Trophoblast cell (in vitro differentiated cells and primary cell): ENCODE data around the gene PDC.

Source experiments
- DNase-seq, 2 donors: peaks; one replicate each; pipeline ENCODE4 v3.0.0-alpha.2; 2016
- H2AFZ ChIP-seq: 2 replicates; pipeline ENCODE4 v1.6.1; 2013; ENCODE audit warnings: low read length, moderate library complexity, mild to moderate bottlenecking; ENCODE audit not compliant: insufficient read depth, poor library complexity
- H2AK5ac ChIP-seq: 2 replicates; pipeline ENCODE4 v1.6.1; 2013; ENCODE audit warnings: mild to moderate bottlenecking, low read length
- H2BK120ac ChIP-seq: 2 replicates; pipeline ENCODE4 v1.6.1; 2013; ENCODE audit warnings: low read length, mild to moderate bottlenecking, moderate library complexity; ENCODE audit not compliant: insufficient read depth, poor library complexity
- H2BK12ac ChIP-seq: 2 replicates; pipeline ENCODE4 v1.6.1; 2013; ENCODE audit warnings: mild to moderate bottlenecking, low read length, moderate library complexity
- H2BK5ac ChIP-seq: 2 replicates; pipeline ENCODE4 v1.6.1; 2013; ENCODE audit warnings: low read length, low read depth, moderate library complexity, mild to moderate bottlenecking; ENCODE audit not compliant: poor library complexity
- H3K14ac ChIP-seq: 2 replicates; pipeline ENCODE4 v1.6.1; 2013; ENCODE audit warnings: mild to moderate bottlenecking, low read length
- H3K18ac ChIP-seq: 2 replicates; pipeline ENCODE4 v1.6.1; 2013; ENCODE audit warnings: mild to moderate bottlenecking, low read length
- H3K23ac ChIP-seq: 2 replicates; pipeline ENCODE4 v1.6.1; 2013; ENCODE audit warnings: low read length
- H3K27ac ChIP-seq: 2 replicates; pipeline ENCODE4 v1.5.1; 2013; ENCODE audit warnings: low read depth, mild to moderate bottlenecking, inconsistent platforms, low read length, moderate library complexity
- H3K27me3 ChIP-seq: 2 replicates; pipeline ENCODE4 v1.6.1; 2013; ENCODE audit warnings: inconsistent platforms, mild to moderate bottlenecking, low read length, moderate library complexity; ENCODE audit not compliant: insufficient read depth
- H3K36me3 ChIP-seq, 2 experiments: 1 replicate in 1 of 2; 2 replicates in 1 of 2; pipeline ENCODE4 v1.6.1; 2013; ENCODE audit warnings: low read length in 2 of 2, mild to moderate bottlenecking in 2 of 2, moderate library complexity in 1 of 2; ENCODE audit not compliant: insufficient read depth in 2 of 2, control insufficient read depth in 1 of 2
- H3K4ac ChIP-seq: 2 replicates; pipeline ENCODE4 v1.6.1; 2013; ENCODE audit warnings: low read depth, mild to moderate bottlenecking, low read length, moderate library complexity
- H3K4me1 ChIP-seq, 2 experiments: 1 replicate in 1 of 2; 2 replicates in 1 of 2; pipeline ENCODE4 v1.6.1; 2013; ENCODE audit warnings: low read length in 2 of 2, mild to moderate bottlenecking in 2 of 2, moderate library complexity in 1 of 2; ENCODE audit not compliant: insufficient read depth in 2 of 2, control insufficient read depth in 1 of 2
- H3K4me2 ChIP-seq: 2 replicates; pipeline ENCODE4 v1.6.1; 2013; ENCODE audit warnings: inconsistent platforms, mild to moderate bottlenecking, low read length, moderate library complexity
- H3K4me3 ChIP-seq: 2 replicates; pipeline ENCODE4 v1.5.1; 2013; ENCODE audit warnings: mild to moderate bottlenecking, low read depth, low read length, inconsistent platforms
- H3K79me1 ChIP-seq: one replicate; pipeline ENCODE4 v1.6.1; 2013; ENCODE audit warnings: low read length
- H3K79me2 ChIP-seq: 2 replicates; pipeline ENCODE4 v1.6.1; 2013; ENCODE audit warnings: low read length, mild to moderate bottlenecking; ENCODE audit not compliant: control insufficient read depth, insufficient read depth, poor library complexity
- H3K9ac ChIP-seq: 2 replicates; pipeline ENCODE4 v1.6.1; 2013; ENCODE audit warnings: mild to moderate bottlenecking, low read length
- H3K9me3 ChIP-seq: 2 replicates; pipeline ENCODE4 v1.6.1; 2013; ENCODE audit warnings: low read depth, mild to moderate bottlenecking, control low read depth, inconsistent platforms, low read length; ENCODE audit not compliant: insufficient read depth
- H4K12ac ChIP-seq: 2 replicates; pipeline ENCODE4 v1.6.1; 2013; ENCODE audit warnings: low read depth, mild to moderate bottlenecking, low read length, moderate library complexity
- H4K8ac ChIP-seq: 2 replicates; pipeline ENCODE4 v1.6.1; 2013; ENCODE audit warnings: low read depth, mild to moderate bottlenecking, low read length, moderate library complexity
- H4K91ac ChIP-seq: one replicate; pipeline ENCODE4 v1.6.1; 2013; ENCODE audit warnings: low read depth, mild to moderate bottlenecking, low read length, moderate library complexity
- WGBS: extraction: QIAGEN DNeasy Blood & Tissue Kit; methylation state at CpG from one replicate; pipeline ENCODE4 v1.1.7; 2013; ENCODE audit warnings: missing lambda C conversion rate; ENCODE audit not compliant: insufficient read length, insufficient coverage; ENCODE audit errors: extremely low coverage; 5-methylcytosine and 5-hydroxymethylcytosine counted together

The PDC gene

DNA sequence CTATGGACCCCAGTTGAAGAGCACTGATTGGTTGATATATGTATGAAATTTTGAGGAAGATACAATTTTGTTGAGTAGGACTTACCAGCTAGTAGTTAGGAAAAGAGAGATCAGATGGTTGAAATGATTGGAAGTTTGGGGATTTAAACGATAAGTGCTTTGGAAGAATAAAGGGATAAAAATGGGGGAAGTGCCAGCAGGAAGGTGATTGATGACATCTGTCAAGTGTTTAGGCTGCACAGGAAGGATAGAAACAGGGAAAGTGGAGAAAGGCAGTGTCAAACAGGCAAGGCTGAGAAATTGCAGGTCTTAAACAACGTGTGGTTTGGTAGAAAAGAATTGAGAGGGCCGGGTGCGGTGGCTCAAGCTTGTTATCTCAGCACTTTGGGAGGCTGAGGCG is 22.3 kb downstream of the PDC start:
- no peak for DNase-seq
- WGBS, result 100% methylated on average over 1 of the region's 5 CpGs

DNA sequence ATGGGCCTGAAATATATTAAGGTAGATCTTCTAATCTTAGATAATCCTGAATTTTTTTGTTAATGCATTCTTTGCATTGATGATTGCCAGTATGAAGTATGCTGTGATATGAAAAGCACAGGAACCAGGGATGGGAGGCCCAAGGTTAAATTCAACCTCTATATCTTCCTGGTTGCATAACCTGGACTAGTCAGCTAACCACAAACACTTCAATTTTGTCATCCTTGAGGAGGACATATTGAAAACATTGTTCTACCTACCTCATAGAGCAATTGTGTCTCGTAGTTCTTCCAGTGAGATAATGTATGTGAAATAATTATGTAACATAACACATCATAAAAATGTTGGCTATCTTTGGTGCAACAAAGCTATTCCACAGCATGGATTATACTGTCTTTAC is 25.6 kb downstream of the PDC start:
- H3K27ac ChIP-seq, result no peak overlapping the region
- no peak overlapping the region for H3K9ac ChIP-seq
- H3K14ac ChIP-seq, result no peak overlapping the region
- no peak overlapping the region for H4K91ac ChIP-seq
- no peak overlapping the region for H3K23ac ChIP-seq
- no peak overlapping the region for H4K8ac ChIP-seq
- no peaks in the 10 kb centered on the region for H3K27me3 ChIP-seq
- no peak overlapping the region for H2BK120ac ChIP-seq
- no peak overlapping the region for H3K18ac ChIP-seq
- no peaks in the 10 kb centered on the region for H3K79me1 ChIP-seq
- no peaks in the 10 kb centered on the region for H3K9me3 ChIP-seq
- H2BK12ac ChIP-seq, result no peak overlapping the region
- no peak overlapping the region for H2AFZ ChIP-seq
- H3K4me3 ChIP-seq, result no peak overlapping the region
- no peak overlapping the region for H4K12ac ChIP-seq
- H2AK5ac ChIP-seq, result no peak overlapping the region
- H3K4me1 ChIP-seq, result no peaks in the 10 kb centered on the region
- no peak for DNase-seq
- no peaks in the 10 kb centered on the region for H3K36me3 ChIP-seq
- H3K4me2 ChIP-seq, result no peak overlapping the region
- WGBS, result no CpG with 5 or more reads among the region's 1 CpG
- H3K4ac ChIP-seq, result no peak overlapping the region
- H2BK5ac ChIP-seq, result no peak overlapping the region
- no peaks in the 10 kb centered on the region for H3K79me2 ChIP-seq

More for the DNA sequence above, 22.3 kb downstream of the PDC start:
- Histone ChIP-seq H3K4ac (no peak overlapping the region), H2BK5ac (no peak overlapping the region), H2BK120ac (no peak overlapping the region), H3K14ac (no peak overlapping the region), H3K27ac (no peak overlapping the region), H3K9me3 (no peaks in the 10 kb centered on the region), H3K4me3 (no peak overlapping the region), H2AFZ (no peak overlapping the region), H3K27me3 (no peaks in the 10 kb centered on the region), H3K9ac (no peak overlapping the region), H3K79me1 (no peaks in the 10 kb centered on the region), H4K91ac (no peak overlapping the region), H3K18ac (no peak overlapping the region), H2AK5ac (no peak overlapping the region), H3K36me3 (no peaks in the 10 kb centered on the region), H4K12ac (no peak overlapping the region), H3K4me1 (no peaks in the 10 kb centered on the region), H3K4me2 (no peak overlapping the region), H3K79me2 (no peaks in the 10 kb centered on the region), H2BK12ac (no peak overlapping the region), H3K23ac (no peak overlapping the region), H4K8ac (no peak overlapping the region)

DNA sequence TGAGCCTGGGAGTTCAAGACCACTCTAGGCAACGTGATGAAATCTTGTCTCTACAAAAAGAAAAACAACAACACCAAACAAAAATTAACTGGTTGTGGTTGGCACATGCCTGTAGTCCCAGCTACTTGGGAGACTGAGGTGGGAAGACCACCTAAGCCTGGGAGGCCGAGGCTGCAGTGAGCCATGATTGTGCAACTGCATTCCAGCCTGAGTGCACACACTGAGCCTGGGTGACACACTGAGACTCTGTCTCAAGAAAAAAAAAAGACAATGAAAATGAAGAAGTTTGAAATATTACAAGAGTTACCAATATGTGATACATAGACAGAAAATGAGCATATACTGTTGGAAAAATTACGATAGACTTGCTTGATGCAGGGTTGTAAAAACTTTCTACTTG is 31.9 kb downstream of the PDC start:
- Histone ChIP-seq H2BK12ac (no peak overlapping the region), H3K4me2 (no peak overlapping the region), H3K23ac (no peak overlapping the region), H2AK5ac (no peak overlapping the region), H3K36me3 (no peaks in the 10 kb centered on the region), H2BK120ac (no peak overlapping the region), H3K4ac (no peak overlapping the region), H3K79me2 (no peaks in the 10 kb centered on the region), H3K27ac (no peak overlapping the region), H3K18ac (no peak overlapping the region), H2BK5ac (no peak overlapping the region), H3K4me1 (no peaks in the 10 kb centered on the region), H3K27me3 (no peaks in the 10 kb centered on the region), H4K12ac (no peak overlapping the region), H3K9ac (no peak overlapping the region), H3K4me3 (no peak overlapping the region), H4K8ac (no peak overlapping the region), H3K14ac (no peak overlapping the region), H2AFZ (no peak overlapping the region), H3K79me1 (no peaks in the 10 kb centered on the region), H4K91ac (no peak overlapping the region), H3K9me3 (no peaks in the 10 kb centered on the region)
- DNase-seq, result no peak
- WGBS, result no CpG with 5 or more reads among the region's 3 CpGs

DNA sequence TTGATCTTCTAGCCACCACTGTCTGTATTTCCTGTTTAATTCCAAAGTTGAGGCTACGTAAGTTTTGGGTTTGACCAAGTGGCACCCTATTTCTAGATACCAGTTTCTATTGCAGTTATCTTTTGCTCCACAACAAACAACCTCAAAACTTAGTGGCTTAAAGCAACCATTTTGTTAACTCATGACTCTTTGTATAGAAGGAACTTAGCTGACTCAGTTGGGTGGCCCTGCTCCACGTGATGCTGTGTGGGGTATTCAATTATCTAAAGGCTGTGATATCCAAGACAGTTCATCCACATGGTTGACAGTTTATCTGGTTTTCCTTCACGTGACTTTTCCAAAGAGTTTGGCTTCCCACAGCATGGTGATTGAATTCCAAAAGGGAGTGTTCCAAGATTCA is 34.8 kb downstream of the PDC start:
- Histone ChIP-seq H2BK12ac (no peak overlapping the region), H3K4ac (no peak overlapping the region), H3K4me1 (no peaks in the 10 kb centered on the region), H3K14ac (no peak overlapping the region), H2AK5ac (no peak overlapping the region), H4K91ac (no peak overlapping the region), H3K23ac (no peak overlapping the region), H3K18ac (no peak overlapping the region), H2BK5ac (no peak overlapping the region), H3K9ac (no peak overlapping the region), H3K79me2 (no peaks in the 10 kb centered on the region), H4K12ac (no peak overlapping the region), H4K8ac (no peak overlapping the region), H3K4me2 (no peak overlapping the region), H3K27ac (no peak overlapping the region), H3K79me1 (no peaks in the 10 kb centered on the region), H3K36me3 (no peaks in the 10 kb centered on the region), H2BK120ac (no peak overlapping the region), H3K27me3 (no peaks in the 10 kb centered on the region), H3K9me3 (no peaks in the 10 kb centered on the region), H3K4me3 (no peak overlapping the region), H2AFZ (no peak overlapping the region)
- WGBS, result no CpG with 5 or more reads among the region's 3 CpGs
- no peak for DNase-seq
